Astrocyte (in vitro differentiated cells and primary cell): ENCODE data around the gene LSG1. TPM values are rescaled to one million over a fixed set of nuclear protein-coding genes. Genes with fewer than 3 reads are reported as not detected.

Experiments
- DNase-seq: peaks from one replicate; pipeline ENCODE4 v3.0.0-alpha.2; 2010; ENCODE audit warnings: low read depth
- FAIRE-seq: peaks from 2 replicates; lab custom pipeline; 2011; peaks lifted over from hg19 to GRCh38; lab: Jason Lieb, UNC
- H2AFZ ChIP-seq: 2 replicates; pipeline ENCODE4 v1.6.0; 2012; ENCODE audit warnings: low read depth, low read length, inconsistent platforms
- H3K27ac ChIP-seq: 2 replicates; pipeline ENCODE4 v1.5.1; 2011; ENCODE audit warnings: low read depth, low read length, inconsistent platforms
- H3K27me3 ChIP-seq: 2 replicates; pipeline ENCODE4 v1.6.0; 2011; ENCODE audit warnings: low read length, inconsistent platforms; ENCODE audit not compliant: insufficient read depth
- H3K36me3 ChIP-seq: 2 replicates; pipeline ENCODE4 v1.5.1; 2011; ENCODE audit warnings: low read length, inconsistent platforms; ENCODE audit not compliant: insufficient read depth
- H3K4me1 ChIP-seq: 2 replicates; pipeline ENCODE4 v1.5.1; 2011; ENCODE audit warnings: low read length, inconsistent platforms; ENCODE audit not compliant: insufficient read depth
- H3K4me2 ChIP-seq: 2 replicates; pipeline ENCODE4 v1.6.0; 2012; ENCODE audit warnings: low read length, inconsistent platforms
- H3K4me3 ChIP-seq: 2 replicates; pipeline ENCODE4 v1.5.1; 2011; ENCODE audit warnings: low read depth, mild to moderate bottlenecking, low read length, inconsistent platforms; ENCODE audit not compliant: insufficient read depth
- H3K79me2 ChIP-seq: 2 replicates; pipeline ENCODE4 v1.6.0; 2012; ENCODE audit warnings: mild to moderate bottlenecking, low read length, inconsistent platforms; ENCODE audit not compliant: insufficient read depth
- H3K9ac ChIP-seq: 2 replicates; pipeline ENCODE4 v1.6.0; 2012; ENCODE audit warnings: mild to moderate bottlenecking, low read length, inconsistent platforms
- H3K9me3 ChIP-seq: 2 replicates; pipeline ENCODE4 v1.5.1; 2012; ENCODE audit warnings: low read depth, mild to moderate bottlenecking, low read length, inconsistent platforms; ENCODE audit not compliant: insufficient read depth
- H4K20me1 ChIP-seq: 2 replicates; pipeline ENCODE4 v1.6.0; 2012; ENCODE audit warnings: low read length, inconsistent platforms; ENCODE audit not compliant: insufficient read depth
- H3K27ac Mint-ChIP-seq: one replicate; pipeline ENCODE4 v1.8.0; 2021; ENCODE audit warnings: mild to moderate bottlenecking, mixed read lengths; ENCODE audit not compliant: unreplicated experiment
- H3K27me3 Mint-ChIP-seq: one replicate; pipeline ENCODE4 v1.8.0; 2021; ENCODE audit warnings: low read depth, mixed read lengths; ENCODE audit not compliant: unreplicated experiment
- H3K36me3 Mint-ChIP-seq: one replicate; pipeline ENCODE4 v1.8.0; 2021; ENCODE audit warnings: low read depth, mixed read lengths; ENCODE audit not compliant: unreplicated experiment
- H3K4me1 Mint-ChIP-seq: one replicate; pipeline ENCODE4 v1.8.0; 2021; ENCODE audit warnings: low read depth, mixed read lengths; ENCODE audit not compliant: unreplicated experiment
- H3K4me3 Mint-ChIP-seq: one replicate; pipeline ENCODE4 v1.8.0; 2021; ENCODE audit warnings: mild to moderate bottlenecking, moderate library complexity, mixed read lengths; ENCODE audit not compliant: unreplicated experiment
- H3K9me3 Mint-ChIP-seq: one replicate; pipeline ENCODE4 v1.8.0; 2021; ENCODE audit warnings: mild to moderate bottlenecking, mixed read lengths; ENCODE audit not compliant: unreplicated experiment
- EZH2 ChIP-seq: IDR thresholded peaks from 2 replicates; pipeline ENCODE4 v1.6.1; 2012; ENCODE audit warnings: mild to moderate bottlenecking, low read length, inconsistent platforms; ENCODE audit not compliant: insufficient read depth
- total RNA-seq: library from RNA; stranded (reverse); gene quantifications from 2 replicates; pipeline ENCODE4 v1.2.1, GENCODE V29; 2021
- TF ChIP-seq, protein P1 (sequence below): IDR thresholded peaks from 2 replicates; pipeline ENCODE4 v1.5.1; 2011; ENCODE audit warnings: low read depth, mild to moderate bottlenecking, inconsistent platforms, low read length, moderate library complexity; ENCODE audit not compliant: insufficient read depth

LSG1 gene
- total RNA-seq, 1 donor from 2014 or later, result 38.4 TPM

DNA sequence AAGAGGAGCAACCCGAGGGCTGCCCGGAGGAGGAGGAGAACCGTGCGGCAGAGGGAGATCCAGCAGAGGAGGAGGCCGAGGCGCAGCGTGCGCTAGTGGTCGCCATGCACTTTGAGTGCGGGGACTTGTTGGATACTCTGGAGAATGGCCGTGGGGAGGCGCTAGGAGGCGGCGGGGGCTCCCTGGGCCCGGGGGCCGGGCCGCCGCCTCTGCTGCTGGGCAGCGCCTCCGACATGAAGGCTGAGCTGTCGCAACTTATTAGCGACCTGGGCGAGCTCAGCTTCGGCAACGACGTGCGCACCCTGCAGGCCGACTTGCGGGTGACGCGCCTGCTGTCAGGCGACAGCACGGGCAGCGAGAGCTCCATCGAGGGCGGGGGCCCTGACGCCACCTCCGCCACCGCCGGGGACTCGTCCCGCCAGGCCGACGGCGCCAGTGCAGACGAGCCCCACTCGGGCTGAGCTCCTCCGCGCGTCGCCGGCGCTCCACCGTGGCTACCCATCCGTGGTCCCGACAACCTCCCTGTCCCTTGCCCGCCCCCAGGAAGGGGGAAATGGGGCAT is 15.7 kb upstream of the LSG1 start:
- no peaks in the 10 kb centered on the region for H3K9me3 Mint-ChIP-seq
- no peaks in the 10 kb centered on the region for H3K36me3 Mint-ChIP-seq
- peaks cover 32% of the 10 kb centered on the region for H3K4me1 Mint-ChIP-seq

DNA sequence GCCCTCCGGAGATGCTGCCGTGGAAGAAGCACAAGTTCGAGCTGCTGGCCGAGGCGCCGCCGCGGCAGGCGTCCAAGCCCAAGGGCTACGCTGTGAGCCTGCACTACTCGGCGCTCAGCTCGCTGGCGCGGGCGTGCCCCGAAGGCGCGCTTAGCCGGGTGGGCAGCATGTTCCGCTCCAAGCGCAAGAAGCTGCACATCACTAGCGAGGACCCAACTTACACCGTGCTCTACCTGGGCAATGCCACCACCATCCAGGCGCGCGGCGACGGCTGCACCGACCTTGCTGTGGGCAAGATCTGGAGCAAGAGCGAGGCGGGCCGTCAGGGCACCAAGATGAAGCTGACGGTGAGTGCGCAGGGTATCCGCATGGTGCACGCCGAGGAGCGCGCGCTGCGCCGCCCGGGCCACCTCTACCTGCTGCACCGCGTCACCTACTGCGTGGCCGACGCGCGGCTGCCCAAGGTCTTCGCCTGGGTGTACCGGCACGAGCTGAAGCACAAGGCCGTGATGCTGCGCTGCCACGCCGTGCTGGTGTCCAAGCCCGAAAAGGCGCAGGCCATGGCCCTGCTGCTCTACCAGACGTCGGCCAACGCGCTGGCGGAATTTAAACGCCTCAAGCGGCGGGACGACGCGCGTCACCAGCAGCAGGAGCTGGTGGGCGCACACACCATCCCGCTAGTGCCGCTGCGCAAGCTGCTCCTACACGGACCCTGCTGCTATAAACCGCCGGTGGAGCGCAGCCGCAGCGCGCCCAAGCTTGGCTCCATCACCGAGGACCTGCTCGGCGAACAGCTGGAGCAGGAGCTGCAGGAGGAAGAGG is 15.0 kb upstream of the LSG1 start:
- peak overlapping the region; percentile 83 for H3K9ac ChIP-seq
- peak overlapping the region; percentile 83 for H3K4me3 Mint-ChIP-seq
- no peaks in the 10 kb centered on the region for H3K9me3 Mint-ChIP-seq
- H3K27ac Mint-ChIP-seq, result no peak overlapping the region
- peaks cover 7% of the 10 kb centered on the region for H3K27me3 Mint-ChIP-seq
- H3K4me1 Mint-ChIP-seq, result peaks cover 38% of the 10 kb centered on the region
- H3K27ac ChIP-seq, result no peak overlapping the region
- no peaks in the 10 kb centered on the region for H3K9me3 ChIP-seq
- H3K79me2 ChIP-seq, result peaks cover 34% of the 10 kb centered on the region
- H3K36me3 ChIP-seq, result no peaks in the 10 kb centered on the region
- no peaks in the 10 kb centered on the region for H3K36me3 Mint-ChIP-seq
- DNase-seq, result peak; percentile 57
- peak; percentile 31 for TF ChIP-seq EZH2
- TF ChIP-seq, protein P1, sequence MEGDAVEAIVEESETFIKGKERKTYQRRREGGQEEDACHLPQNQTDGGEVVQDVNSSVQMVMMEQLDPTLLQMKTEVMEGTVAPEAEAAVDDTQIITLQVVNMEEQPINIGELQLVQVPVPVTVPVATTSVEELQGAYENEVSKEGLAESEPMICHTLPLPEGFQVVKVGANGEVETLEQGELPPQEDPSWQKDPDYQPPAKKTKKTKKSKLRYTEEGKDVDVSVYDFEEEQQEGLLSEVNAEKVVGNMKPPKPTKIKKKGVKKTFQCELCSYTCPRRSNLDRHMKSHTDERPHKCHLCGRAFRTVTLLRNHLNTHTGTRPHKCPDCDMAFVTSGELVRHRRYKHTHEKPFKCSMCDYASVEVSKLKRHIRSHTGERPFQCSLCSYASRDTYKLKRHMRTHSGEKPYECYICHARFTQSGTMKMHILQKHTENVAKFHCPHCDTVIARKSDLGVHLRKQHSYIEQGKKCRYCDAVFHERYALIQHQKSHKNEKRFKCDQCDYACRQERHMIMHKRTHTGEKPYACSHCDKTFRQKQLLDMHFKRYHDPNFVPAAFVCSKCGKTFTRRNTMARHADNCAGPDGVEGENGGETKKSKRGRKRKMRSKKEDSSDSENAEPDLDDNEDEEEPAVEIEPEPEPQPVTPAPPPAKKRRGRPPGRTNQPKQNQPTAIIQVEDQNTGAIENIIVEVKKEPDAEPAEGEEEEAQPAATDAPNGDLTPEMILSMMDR, result no peak
- peaks cover 41% of the 10 kb centered on the region for H4K20me1 ChIP-seq
- H3K4me3 ChIP-seq, result peak overlapping the region; percentile 82
- no peaks in the 10 kb centered on the region for H3K27me3 ChIP-seq
- H2AFZ ChIP-seq, result peak overlapping the region; percentile 70
- H3K4me1 ChIP-seq, result peaks cover 54% of the 10 kb centered on the region
- peak overlapping the region; percentile 97 for H3K4me2 ChIP-seq
- FAIRE-seq, result no peak

More for the DNA sequence above, 15.7 kb upstream of the LSG1 start:
- FAIRE-seq (no peak), DNase-seq (peak; percentile 47)
- Mint-ChIP-seq H3K4me3 (peak overlapping the region; percentile 83), H3K27me3 (peaks cover 9% of the 10 kb centered on the region), H3K27ac (no peak overlapping the region)
- peaks cover 34% of the 10 kb centered on the region for H3K79me2 ChIP-seq
- TF ChIP-seq, protein P1, result peak; percentile 2
- TF ChIP-seq EZH2, result no peak
- peaks cover 41% of the 10 kb centered on the region for H4K20me1 ChIP-seq
- H3K36me3 ChIP-seq, result no peaks in the 10 kb centered on the region
- no peak overlapping the region for H3K27ac ChIP-seq
- peak overlapping the region; percentile 82 for H3K4me3 ChIP-seq
- H2AFZ ChIP-seq, result peak overlapping the region; percentile 70
- H3K4me2 ChIP-seq, result peak overlapping the region; percentile 97
- no peaks in the 10 kb centered on the region for H3K9me3 ChIP-seq
- H3K9ac ChIP-seq, result peak overlapping the region; percentile 83
- no peaks in the 10 kb centered on the region for H3K27me3 ChIP-seq
- H3K4me1 ChIP-seq, result peaks cover 50% of the 10 kb centered on the region
